Stimulated activated CD8-positive, alpha-beta memory T cell treated with anti-CD3 and anti-CD28 coated beads, Interleukin-15, amount 100 ng/mL, for 48 hours (primary cell): Measurements from ENCODE around the gene DNAJC11.
"Not testable (repeated sequence)": the region's sequence is repeated elsewhere in the genome, so short reads cannot be mapped to it uniquely, and the experiment has no call there.

Experiments
- DNase-seq, 2 donors: peaks; one replicate each; pipeline ENCODE4 v3.0.0-alpha.2; 2020; ENCODE audit warnings: low read depth in 2 of 2

DNAJC11 gene

DNA sequence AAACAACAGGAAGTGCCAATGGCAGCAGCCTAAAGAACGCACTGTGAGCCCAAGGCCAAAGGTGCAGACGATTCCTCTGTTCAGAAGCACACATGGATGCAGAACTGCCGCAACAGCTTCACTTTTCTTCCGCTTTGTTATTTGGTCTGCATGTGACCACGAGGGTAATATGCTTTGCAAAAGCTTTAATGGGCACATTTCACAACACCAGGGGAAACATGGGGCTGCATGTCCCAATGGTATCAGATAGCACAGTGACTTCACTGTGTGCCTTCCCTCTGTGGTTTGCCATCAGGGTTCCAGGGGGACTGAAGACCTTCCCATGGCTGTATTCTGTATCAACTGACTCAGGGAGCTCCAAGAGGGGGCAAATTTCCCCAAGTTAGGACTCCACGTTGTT lies 48.6 kb downstream of the DNAJC11 start:
- DNase-seq: no peak

DNA sequence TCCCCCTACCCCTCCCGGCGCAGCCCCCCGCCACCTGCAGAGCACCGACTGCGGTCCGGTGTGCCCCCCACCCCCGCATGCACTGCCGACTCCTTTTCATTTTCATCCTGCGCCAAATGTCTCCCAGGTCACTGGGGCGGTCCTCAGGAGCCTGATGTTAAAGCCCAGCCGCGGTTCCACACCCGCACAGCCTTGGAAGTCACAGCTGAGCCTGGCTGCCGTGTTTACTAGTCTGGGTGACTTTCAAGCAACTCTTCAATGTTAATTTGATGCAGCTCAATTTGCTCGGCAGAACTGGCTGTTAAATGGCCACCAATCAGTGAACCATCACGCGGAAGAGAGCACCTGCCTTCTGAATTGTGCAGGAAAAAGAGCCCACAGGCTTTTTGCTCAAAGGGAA lies 49.7 kb downstream of the DNAJC11 start:
- DNase-seq: no peak

DNA sequence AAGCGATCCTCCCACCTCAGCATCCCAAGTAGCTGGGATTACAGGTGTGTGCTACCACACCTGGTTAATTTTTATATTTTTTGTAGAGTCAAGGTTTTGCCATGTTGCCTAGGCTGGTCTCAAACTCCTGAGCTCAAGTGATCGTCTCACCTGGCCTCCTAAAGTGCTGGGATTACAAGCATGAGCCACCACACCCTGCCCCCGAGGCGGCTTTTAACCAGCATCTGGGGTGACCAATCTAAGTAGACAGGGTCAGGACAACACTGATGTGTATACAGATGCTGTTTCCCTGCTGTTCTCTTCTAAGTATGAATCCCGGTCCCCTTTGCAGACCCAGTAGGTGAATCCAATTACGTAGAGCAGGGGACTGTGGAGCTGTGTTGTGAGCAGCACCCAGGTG lies 53.1 kb downstream of the DNAJC11 start:
- DNase-seq: no peak

DNA sequence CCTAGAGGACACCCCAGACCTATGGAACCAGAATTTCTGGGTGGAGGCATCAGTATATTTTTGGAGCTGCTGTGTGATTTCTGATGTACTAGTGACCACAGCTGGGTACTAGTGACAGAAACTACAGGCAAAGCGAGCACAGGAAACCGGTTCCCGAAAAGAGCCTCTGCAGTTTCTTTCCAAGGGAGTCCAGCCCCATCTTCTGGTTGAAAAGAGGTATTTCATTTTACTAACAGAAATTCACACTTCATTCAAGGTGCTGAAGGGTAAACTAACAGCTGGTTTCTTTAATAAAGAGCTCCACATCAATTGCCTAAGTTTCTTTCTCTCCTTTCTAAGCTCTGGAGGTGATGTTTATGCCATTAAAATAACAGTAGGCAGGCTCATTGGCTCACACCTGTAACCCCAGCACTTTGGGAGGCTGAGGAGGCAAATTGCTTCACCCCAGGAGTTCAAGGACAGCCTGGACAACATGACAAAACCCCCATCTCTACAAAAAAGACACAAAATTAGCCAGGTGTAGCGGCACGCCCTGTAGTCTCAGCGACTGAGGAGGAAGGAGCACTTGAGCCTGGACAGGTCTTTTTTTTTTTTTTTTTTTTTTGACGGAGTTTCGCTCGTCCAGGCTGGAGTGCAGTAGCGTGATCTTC lies 55.0 kb downstream of the DNAJC11 start:
- no peak for DNase-seq

DNA sequence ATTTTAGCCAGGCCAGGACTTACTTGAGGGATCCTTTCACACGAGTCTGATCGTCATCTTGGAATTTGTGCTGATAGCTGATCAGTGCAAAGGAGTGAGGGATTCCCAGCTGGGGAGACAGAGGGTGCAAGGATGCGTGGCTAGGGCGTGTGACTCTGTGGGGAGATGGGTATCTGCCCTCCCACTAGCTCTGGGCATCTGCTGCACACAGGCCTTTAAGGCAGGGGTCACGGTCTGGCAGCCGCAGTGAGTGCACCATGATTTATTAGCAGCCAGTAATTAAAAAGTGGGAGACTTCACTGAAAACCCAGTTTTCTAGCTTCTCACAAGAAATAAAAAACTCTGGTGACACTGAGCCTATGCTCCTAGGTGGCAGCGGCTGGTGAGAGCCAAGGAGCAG lies 56.6 kb downstream of the DNAJC11 start:
- no peak for DNase-seq

DNA sequence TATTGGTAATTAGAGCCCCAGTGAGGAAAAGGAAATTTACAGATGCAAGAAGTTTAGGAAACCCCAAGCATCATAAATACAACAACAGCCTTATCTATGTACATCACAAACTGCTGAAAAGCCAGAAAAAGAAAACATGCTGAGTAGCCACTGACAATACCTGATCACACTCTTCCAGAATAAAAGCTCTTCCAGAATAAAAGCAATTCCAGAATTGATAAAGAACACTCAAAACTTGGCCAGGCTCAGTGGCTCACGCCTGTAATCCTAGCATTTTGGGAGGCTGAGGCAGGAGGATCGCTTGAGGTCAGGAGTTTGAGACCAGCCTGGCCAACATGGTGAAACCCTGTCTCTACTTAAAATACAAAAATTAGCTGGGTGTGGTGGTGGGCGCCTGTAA lies 60.7 kb downstream of the DNAJC11 start:
- not testable (repeated sequence) for DNase-seq

DNA sequence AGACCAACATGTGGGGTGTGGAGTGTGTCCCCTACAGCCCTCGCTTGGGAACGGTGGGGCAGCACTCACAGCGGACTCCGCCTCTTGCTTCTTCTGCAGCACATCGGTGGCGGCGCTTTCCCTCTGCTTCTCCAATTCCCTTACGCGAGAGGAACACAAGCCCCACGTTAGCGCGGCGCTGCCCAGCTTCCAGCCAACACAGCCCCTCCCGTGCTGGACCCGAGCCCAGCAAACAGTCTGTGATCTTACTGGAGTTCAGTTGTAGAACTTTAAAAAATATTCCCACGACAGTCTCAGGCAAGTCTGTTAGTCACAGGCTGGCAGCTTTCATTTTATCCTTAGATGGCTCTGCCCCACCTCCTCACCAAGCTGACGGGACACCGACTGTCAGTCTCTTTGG lies 63.4 kb downstream of the DNAJC11 start:
- DNase-seq: no peak

DNA sequence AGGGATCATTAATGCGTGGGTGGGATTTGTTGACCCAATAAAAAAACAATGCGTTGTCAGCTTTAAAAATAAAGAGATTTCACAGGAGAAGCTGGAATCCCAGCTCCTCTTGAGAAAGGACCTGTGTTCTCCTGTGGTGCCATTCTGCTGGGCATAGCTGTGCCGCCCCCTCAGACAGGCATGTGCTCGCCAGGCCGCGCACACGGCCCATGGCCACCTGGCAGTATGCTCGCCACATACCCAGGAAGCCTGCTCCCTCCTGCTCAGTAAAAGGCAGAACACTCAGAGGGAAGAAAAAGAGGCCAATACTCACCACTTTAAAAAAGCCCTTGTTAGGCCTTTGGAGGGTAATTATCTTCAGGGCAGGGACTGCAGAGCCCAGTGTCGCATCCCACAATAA lies 63.8 kb downstream of the DNAJC11 start:
- no peak for DNase-seq

DNA sequence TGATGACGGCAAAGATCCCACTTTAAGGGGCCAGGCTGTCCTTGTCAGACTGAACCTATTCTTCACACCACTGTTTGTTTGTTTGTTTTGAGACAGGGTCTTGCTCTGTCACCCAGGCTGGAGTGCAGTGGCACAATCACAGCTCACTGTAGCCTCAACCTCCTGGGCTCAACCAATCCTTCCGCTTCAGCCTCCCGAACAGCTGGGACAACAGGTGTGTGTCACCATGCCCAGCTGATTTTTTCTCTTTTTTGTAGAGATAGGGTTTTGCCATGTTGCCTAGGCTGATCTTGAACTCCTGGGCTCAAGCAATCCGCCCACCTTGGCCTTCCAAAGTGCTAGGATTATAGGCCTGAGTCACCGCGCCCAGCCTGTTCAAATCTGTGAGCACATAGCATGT lies 64.8 kb downstream of the DNAJC11 start:
- not testable (repeated sequence) for DNase-seq

DNA sequence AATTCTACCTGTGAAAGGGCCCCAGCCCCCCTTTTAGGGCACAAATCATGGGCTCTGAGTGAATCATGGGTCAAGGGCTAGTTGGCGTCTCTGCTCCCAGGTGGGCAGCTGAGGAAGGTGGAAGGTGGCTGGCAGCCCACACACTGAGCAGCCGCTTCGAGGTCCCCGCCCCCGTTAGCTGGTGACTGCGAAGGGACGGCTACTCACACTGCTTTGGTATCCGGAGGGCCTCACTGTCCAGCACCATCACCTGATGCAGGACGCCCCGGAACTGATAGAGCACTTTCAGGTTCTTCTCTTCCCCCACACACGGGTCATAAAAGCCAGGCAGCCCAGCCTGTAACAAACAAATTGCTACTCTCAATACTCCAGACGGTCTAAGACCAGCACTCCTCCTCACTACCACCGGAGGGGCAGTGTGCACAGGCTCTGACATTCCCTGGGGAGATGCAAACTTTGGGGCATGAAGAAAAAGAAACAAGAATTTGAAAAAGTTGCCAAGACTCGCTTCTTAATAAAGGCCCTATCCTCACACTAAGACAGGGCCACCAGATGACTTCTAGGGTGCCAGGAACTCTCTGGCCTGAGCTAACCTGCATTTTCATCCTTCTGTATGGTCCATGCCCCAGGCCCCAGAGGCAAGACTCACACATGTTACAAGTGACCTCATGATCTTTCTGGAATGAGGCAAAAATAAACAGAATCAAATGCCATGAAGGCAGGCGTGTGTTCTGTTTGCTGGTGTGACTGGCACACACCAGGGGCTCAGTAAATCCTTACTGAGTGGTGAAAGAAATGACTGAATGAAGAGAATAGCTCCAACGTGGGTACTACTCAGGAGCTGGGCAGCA lies 65.5 kb downstream of the DNAJC11 start:
- no peak for DNase-seq

DNA sequence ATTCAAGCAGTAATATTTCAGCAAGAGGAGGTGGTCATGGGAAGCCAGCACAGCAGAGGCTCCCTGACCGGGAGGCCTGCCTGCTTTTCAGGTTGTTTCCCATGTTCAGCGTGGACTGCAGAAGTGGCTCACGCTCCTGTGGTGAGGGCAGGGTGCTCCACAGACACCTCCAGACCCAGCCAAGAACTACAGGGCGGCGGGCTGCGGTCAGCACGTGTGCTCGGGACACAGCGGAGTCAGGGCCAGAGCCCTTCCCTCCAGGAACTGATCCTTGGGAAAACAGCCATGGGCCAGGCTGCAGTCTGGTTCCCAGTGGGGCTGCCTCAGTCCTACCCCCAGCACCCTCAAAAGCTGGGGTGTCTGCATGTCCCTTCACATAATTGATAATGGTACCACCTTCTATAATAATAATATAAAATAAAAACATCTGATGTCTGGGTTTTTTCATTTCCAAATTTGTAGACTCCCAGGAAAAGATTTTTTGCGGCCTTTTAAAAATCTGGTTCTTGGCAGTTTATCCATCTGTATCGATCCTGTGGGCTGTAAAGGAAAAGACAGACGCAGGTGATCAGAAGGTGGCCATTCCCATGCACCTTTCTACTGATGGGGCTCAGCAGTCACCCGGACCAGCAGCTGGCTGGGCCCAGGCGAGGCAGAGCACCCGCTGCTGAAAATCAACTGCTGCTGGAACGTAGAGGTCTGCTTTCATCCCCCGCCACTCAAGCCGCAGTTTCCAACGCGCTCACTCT lies 66.3 kb downstream of the DNAJC11 start:
- no peak for DNase-seq

DNA sequence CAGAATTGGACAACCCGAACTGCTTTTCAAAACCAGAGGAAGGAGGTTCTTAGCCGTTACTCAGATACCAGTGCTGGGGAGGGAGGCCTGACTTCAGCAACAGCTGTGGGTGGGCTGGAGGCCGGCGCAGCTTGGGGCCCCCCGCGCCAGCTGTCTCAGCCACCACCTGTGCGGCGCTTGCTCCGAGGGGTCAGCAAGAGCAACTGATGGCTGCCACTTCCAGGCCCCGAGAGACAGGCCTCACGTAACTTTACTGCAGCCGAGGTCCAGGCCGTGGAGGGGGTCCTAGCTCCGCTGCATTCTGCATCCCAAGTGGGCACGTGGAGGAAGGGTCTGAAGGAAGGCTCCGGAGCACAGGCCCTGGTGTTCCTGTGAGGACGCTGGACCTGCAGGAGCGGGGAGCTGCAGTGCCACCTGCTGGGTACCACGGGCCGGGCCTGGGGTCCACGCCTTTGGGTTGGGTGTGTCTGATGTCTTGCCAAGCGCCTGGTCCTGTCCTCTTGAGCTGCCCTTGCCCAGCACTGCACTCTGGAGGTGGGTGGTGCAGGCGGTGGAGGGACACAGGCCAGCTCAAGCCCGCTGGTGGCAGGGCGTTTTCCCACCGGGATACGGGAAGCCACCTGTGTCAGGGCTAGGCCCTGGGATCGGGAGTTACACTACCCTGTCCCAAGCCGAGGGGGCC lies 67.1 kb downstream of the DNAJC11 start:
- no peak for DNase-seq

DNA sequence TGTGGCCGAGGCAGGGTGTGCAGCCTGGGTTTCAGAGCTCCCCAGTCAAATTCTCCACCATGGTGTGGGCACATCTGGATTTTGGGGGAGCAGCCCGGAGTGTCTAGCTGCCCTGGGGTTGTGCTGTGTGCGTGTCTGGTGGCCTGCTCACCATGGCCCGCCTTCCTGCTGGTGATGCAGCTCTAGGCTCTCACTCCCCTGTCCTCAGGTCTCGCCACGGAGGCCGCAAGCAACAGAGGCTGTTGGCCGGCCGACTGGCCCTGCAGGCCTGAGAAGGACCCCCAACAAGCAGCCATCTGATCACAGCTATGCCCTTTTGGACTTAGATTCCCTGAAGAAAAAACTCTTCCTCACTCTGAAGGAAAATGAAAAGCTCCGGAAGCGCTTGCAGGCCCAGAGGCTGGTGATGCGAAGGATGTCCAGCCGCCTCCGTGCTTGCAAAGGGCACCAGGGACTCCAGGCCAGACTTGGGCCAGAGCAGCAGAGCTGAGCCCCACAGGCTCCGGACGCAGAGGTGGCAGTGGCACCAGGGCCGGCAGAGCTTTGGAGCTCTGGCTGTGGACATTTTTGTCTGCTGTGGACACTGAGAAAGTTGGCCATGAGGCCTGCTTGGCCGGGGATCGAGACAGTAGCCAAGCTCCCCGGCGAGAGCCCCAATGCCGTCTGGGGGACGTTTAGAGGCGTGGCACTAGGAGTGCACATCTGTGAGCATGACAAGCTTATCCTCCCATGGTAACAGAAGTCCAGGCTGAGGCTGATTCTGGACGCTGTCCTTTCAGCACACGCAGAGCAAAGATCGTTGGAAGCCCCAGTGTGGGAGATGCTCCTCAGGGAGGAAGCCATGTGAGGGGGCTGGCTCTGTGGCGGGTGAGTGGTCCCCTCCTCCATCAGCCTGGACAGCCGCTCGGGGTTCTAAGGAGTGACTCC lies 68.8 kb downstream of the DNAJC11 start:
- no peak for DNase-seq

DNA sequence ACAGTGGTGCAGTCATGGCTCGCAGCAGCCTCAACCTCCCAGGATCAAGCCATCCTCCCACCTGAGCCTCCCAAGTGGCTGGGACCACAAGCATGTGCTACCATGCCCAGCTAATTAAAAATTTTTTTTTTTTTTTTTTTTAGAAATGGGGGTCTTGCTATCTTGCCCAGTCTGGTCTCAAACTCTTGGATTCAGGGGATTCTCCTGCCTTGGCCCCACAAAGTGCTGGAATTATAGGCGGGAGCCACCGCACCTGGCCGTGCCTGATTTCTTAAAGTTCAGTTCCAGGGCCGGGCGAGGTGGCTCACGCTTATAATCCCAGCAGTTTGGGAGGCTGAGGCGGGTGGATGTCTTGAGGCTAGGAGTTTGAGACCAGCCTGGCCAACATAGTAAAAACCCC lies 70.6 kb downstream of the DNAJC11 start:
- DNase-seq: no peak

DNA sequence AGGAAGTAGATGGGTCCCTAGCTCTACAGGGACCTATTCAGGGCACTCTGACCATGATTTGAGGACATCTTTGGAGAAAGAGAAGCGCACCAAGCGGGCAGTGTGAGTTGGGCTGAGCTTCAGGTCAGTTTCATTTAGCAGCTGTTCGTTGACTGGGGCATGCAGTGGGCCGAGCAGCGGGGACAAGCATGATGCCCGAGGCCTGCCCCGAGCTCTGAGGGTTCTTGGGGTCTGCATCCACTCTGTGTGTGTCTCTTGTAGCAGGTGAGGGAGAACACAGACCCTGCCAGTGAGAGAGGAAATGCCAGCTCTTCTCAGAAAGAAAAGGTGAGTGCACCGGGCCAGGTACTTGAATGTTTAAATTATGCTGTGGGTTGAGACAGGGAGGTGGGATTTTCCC lies 71.6 kb downstream of the DNAJC11 start:
- no peak for DNase-seq

DNA sequence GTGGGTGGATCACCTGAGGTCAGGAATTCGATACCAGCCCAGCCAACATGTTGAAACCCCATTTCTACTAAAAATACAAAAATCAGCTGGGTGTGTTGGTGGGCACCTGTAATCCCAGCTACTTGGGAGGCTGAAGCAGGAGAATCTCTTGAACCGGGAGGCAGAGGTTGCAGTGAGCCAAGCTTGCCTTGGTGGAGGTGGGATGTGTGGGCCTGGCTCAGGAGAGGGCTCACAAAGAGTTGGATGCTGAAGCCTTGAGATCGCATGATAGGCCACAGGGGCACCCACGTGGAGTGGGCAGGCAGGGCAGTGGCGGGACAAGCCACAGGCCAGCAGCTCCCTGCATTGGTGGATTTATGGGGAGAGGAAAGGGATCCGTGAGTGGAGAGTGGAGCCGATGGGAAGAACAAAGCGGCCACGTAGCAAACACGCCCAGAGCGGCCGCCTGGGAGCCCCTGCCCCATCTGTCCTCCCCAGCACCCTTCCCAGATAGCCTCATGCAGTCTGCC lies 72.6 kb downstream of the DNAJC11 start:
- DNase-seq: no peak

DNA sequence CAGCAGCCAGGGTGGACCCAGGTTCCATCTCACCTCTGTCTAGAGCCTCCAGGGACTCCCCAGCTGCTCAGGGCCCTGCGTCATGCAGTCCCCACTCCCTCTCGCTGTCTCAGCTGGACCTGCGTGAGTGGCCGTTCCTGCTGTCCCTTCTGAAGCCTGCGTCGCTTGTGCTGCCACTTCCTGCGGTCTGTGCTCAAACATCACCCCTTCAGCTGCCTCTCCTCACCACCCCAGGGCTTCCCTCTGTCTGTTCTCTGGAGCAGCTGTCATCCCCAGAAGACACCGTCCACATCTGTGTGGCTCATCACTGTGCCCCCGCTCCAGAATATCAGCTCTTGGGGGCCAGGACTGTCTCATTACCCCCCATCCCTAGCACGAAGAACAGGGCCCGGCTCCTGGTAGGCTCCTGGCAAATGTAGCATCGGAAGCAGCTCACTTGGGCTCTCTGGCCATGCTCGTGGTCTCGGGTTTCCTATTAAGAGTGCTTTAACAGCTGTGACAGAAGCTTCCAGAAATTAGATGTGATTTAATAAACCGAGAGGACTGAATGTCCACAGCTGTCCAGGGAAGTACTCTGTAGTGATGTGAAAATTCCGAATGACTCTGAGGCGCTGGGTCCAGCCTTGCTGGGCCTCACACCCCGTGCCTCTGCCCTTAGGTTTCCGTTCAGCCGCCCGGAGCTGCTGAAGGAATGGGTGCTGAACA lies 73.6 kb downstream of the DNAJC11 start:
- no peak for DNase-seq

DNA sequence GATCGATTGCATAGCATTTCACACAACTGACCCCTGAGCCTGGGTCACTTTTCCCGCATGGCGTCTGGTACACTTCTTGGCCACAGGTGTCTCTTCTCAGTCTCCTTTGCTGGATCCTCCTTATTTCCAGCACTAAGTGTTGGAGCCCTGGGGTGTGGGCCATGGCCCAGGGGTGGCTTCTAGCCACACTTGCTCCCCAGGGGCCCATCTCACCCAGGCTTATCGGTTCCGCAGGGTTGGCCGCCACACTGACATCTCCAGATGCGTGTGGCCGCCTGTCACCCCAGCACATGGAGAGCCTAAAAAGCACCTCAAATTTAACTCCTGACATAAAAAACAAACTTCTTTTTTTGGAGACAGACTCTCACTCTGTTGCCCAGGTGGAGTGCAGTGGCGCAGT lies 74.6 kb downstream of the DNAJC11 start:
- no peak for DNase-seq

DNA sequence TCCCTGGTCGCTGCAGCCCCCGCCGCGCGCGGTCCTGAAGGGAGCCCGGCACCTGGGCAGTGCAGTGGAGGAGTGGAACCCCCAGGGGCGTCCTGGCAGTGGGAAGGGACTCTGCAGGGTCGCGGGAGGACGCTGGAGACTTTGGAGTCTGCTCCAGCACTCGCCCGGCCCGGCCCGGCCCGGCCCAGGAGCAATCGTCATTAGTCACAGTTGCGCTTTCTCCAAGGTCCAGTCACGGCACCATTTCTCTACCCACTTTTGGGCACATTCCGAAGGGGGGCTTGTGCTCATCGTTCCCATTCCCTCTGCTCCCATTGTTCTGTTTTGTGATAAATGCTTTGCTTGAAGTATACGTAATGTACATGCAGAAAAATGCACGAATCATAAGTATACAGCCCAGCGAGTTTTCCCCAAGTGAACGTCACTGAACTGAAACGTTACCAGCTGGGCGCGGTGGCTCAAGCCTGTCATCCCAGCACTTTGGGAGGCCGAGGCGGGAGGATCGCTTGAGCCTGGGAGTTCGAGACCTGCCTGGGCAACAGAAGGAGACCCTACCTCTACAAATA lies 75.9 kb downstream of the DNAJC11 start:
- DNase-seq: no peak
